Panc1 (cell line): ENCODE measurements around the gene RUFY2. TPM values are rescaled to one million over a fixed set of nuclear protein-coding genes. Genes with fewer than 3 reads are reported as not detected.

Source experiments
- ATAC-seq: fragments of 200-7000 bp; cut with Tn5 transposase; 2 replicates; pipeline ENCODE4 v1.9.1; 2020; ENCODE audit warnings: mild to moderate bottlenecking, moderate library complexity
- BruUV-seq: library from RNA; stranded (reverse); fragments of 400-500 nt; replicated peaks from 2 replicates; lab custom pipeline; 2021; lab: Mats Ljungman, UMichigan
- CTCF ChIA-PET: fragments of 300-600 bp; sonication (Branson Sonifier 250); formaldehyde crosslinking; loops from one replicate; lab custom pipeline; 2022; ENCODE audit warnings: antibody characterized with exemption; lab: Charles Lee
- POLR2A ChIA-PET: fragments of 300-600 bp; sonication (Branson Sonifier 250); formaldehyde crosslinking; loops from one replicate; lab custom pipeline; 2022; ENCODE audit warnings: antibody characterized with exemption; lab: Charles Lee
- DNase-seq: peaks from one replicate; pipeline ENCODE4 v3.0.0-alpha.2; 2010; ENCODE audit warnings: low read depth, low spot score
- H3K27ac ChIP-seq: 2 replicates; pipeline ENCODE4 v1.5.1; 2011; ENCODE audit warnings: mild to moderate bottlenecking, low read length, inconsistent platforms
- H3K27me3 ChIP-seq: fragments of 200-500 bp; sonication (Bioruptor generic); 2 replicates; pipeline ENCODE4 v1.6.0; 2014; ENCODE audit warnings: low read length, inconsistent platforms; ENCODE audit not compliant: control insufficient read depth, insufficient read depth
- H3K36me3 ChIP-seq: fragments of 200-500 bp; sonication (Bioruptor generic); 2 replicates; pipeline ENCODE4 v1.5.1; 2014; ENCODE audit warnings: inconsistent platforms, mild to moderate bottlenecking, low read length, moderate library complexity; ENCODE audit not compliant: control insufficient read depth, insufficient read depth
- H3K4me1 ChIP-seq: 2 replicates; pipeline ENCODE4 v1.5.1; 2011; ENCODE audit warnings: inconsistent platforms, mild to moderate bottlenecking, low read length, moderate library complexity; ENCODE audit not compliant: control insufficient read depth, insufficient read depth
- H3K4me3 ChIP-seq, 2 experiments: 2 replicates each; pipeline ENCODE4 v1.5.1; 2011 to 2012; ENCODE audit warnings: low read depth in 2 of 2, low read length in 2 of 2, mild to moderate bottlenecking in 2 of 2, inconsistent platforms in 1 of 2, moderate library complexity in 1 of 2
- H3K9me3 ChIP-seq: fragments of 200-500 bp; sonication (Bioruptor generic); 2 replicates; pipeline ENCODE4 v1.5.1; 2014; ENCODE audit warnings: low read depth, mild to moderate bottlenecking, inconsistent platforms, low read length, moderate library complexity; ENCODE audit not compliant: control insufficient read depth, insufficient read depth
- CTCF ChIP-seq: fragments of 450-650 bp; IDR thresholded peaks from 2 replicates; pipeline ENCODE4 v1.5.1; 2017; ENCODE audit warnings: mild to moderate bottlenecking
- POLR2AphosphoS5 ChIP-seq: IDR thresholded peaks from 2 replicates; pipeline ENCODE4 v1.6.1; 2012; ENCODE audit warnings: mild to moderate bottlenecking, low read depth, low read length, moderate library complexity
- SIN3A ChIP-seq: IDR thresholded peaks from 2 replicates; pipeline ENCODE4 v1.6.1; 2012; ENCODE audit warnings: low read depth, mild to moderate bottlenecking, low read length, moderate library complexity, borderline replicate concordance; ENCODE audit not compliant: insufficient read depth
- TCF7L2 ChIP-seq: IDR thresholded peaks from 2 replicates; pipeline ENCODE4 v1.6.1; 2011; ENCODE audit warnings: mild to moderate bottlenecking, low read depth, low read length, inconsistent platforms
- in situ Hi-C: cut with HindIII; loops from 2 replicates; pipeline ENCODE4 v1.10.0; 2016; ENCODE audit warnings: low sequenced_read_pairs, low pct_unique_long_range_greater_than_20kb
- intact Hi-C: fragments of 100-400 bp; cut with micrococcal nuclease; formaldehyde crosslinking; loops from one replicate; pipeline ENCODE4 v1.10.0; 2022; ENCODE audit not compliant: unreplicated experiment
- total RNA-seq: library from RNA; stranded (reverse); gene quantifications from one replicate; pipeline ENCODE4 v1.2.1, GENCODE V29; 2021; ENCODE audit not compliant: unreplicated experiment
- TF ChIP-seq, protein P1 (sequence below), 2 experiments: IDR thresholded peaks; 2 replicates each; pipeline ENCODE4 v1.6.1; 2011 to 2012; ENCODE audit warnings: low read depth in 2 of 2, control low read depth in 1 of 2, low read length in 1 of 2, mild to moderate bottlenecking in 1 of 2, moderate library complexity in 1 of 2; ENCODE audit not compliant: insufficient read depth in 1 of 2

The RUFY2 gene
- total RNA-seq, 1 experiment from 2014 or later, result 25.1 TPM

DNA sequence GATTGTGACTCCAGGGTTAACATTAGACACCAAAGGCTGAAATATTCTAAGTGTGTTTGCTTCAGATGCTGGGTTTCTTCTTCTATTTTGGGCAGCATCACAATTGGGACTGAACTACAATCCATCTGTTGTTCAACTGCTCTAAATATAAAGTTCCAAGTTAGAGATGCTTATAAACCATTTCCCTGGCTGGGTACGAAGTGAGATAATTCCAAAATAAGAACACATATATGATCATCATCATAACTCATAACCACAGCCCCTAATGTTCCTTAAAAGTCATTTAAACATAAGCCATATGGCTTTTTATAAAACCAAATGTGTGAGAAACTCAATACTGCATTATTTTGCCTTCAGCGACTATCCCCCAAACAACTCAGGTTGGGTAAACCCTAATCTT, 35.9 kb upstream of the RUFY2 start:
- H3K4me1 ChIP-seq, result no peaks in the 10 kb centered on the region
- ChIA-PET CTCF (no interaction called here), POLR2A (no interaction called here)
- BruUV-seq, result TSS peak; percentile 59
- intact Hi-C loops (no loop called here), in situ Hi-C loops (no loop called here)
- no peak overlapping the region for H3K4me3 ChIP-seq
- H3K27ac ChIP-seq, result no peak overlapping the region
- H3K36me3 ChIP-seq, result peaks cover 1% of the 10 kb centered on the region; the same call in 1 of the 2 replicates
- H3K27me3 ChIP-seq, result no peaks in the 10 kb centered on the region
- DNase-seq, result no peak
- H3K9me3 ChIP-seq, result no peaks in the 10 kb centered on the region
- TF ChIP-seq CTCF (no peak), SIN3A (no peak), TCF7L2 (no peak)
- TF ChIP-seq, protein P1, sequence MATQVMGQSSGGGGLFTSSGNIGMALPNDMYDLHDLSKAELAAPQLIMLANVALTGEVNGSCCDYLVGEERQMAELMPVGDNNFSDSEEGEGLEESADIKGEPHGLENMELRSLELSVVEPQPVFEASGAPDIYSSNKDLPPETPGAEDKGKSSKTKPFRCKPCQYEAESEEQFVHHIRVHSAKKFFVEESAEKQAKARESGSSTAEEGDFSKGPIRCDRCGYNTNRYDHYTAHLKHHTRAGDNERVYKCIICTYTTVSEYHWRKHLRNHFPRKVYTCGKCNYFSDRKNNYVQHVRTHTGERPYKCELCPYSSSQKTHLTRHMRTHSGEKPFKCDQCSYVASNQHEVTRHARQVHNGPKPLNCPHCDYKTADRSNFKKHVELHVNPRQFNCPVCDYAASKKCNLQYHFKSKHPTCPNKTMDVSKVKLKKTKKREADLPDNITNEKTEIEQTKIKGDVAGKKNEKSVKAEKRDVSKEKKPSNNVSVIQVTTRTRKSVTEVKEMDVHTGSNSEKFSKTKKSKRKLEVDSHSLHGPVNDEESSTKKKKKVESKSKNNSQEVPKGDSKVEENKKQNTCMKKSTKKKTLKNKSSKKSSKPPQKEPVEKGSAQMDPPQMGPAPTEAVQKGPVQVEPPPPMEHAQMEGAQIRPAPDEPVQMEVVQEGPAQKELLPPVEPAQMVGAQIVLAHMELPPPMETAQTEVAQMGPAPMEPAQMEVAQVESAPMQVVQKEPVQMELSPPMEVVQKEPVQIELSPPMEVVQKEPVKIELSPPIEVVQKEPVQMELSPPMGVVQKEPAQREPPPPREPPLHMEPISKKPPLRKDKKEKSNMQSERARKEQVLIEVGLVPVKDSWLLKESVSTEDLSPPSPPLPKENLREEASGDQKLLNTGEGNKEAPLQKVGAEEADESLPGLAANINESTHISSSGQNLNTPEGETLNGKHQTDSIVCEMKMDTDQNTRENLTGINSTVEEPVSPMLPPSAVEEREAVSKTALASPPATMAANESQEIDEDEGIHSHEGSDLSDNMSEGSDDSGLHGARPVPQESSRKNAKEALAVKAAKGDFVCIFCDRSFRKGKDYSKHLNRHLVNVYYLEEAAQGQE (IDR thresholded peaks at IDR 0.05; ENCODE audit: insufficient read depth in 1 of 2, low read depth in 2 of 2, low read length in 1 of 2), result no peak
- ATAC-seq, result no peak

DNA sequence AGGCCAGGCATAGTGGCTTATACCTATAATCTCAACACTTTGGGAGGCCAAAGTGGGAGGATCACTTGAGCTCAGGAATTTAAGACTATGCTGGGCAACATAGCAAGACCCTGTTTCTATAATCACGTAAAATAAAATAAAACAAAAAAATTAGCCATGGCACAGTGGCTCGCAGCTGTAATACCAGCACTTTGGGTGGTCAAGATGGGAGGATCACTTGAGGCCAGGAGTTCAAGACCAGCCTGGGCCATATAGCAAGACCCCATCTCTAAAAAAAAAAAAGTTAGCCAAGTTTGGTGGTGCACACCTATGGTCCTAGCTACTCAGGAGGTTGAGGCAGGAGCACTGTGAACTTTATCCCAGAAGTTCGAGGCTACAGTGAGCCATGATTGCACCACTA, 33.8 kb upstream of the RUFY2 start:
- H3K36me3 ChIP-seq, result no peaks in the 10 kb centered on the region
- no TSS peak for BruUV-seq
- ATAC-seq, result no peak
- no peaks in the 10 kb centered on the region for H3K27me3 ChIP-seq
- TF ChIP-seq CTCF (no peak), POLR2AphosphoS5 (no peak), TCF7L2 (no peak), SIN3A (no peak)
- TF ChIP-seq, protein P1 (IDR thresholded peaks at IDR 0.05; ENCODE audit: insufficient read depth in 1 of 2, low read depth in 2 of 2, low read length in 1 of 2), result no peak
- in situ Hi-C loops (no loop called here), intact Hi-C loops (no loop called here)
- no peak overlapping the region for H3K4me3 ChIP-seq
- ChIA-PET CTCF (no interaction called here), POLR2A (no interaction called here)
- no peaks in the 10 kb centered on the region for H3K9me3 ChIP-seq
- DNase-seq, result no peak
- H3K4me1 ChIP-seq, result no peaks in the 10 kb centered on the region
- H3K27ac ChIP-seq, result no peak overlapping the region
